ENCODE data around the gene FTCDNL1. TPM values are rescaled to one million over a fixed set of nuclear protein-coding genes. Genes with fewer than 3 reads are reported as not detected.

The FTCDNL1 gene
- total and polyA plus RNA-seq, 2 of the 13 experiments (the other 11 are each of a cell fraction or from before 2014, with no cell fraction given): 0.98 to 1.4 TPM

- TF ChIP-seq ZC3H4 (CRISPR knock-in tag; IDR thresholded peaks at IDR 0.05; ENCODE audit: borderline replicate concordance): peak; percentile 68; the same call in 1 of the 2 replicates
- no peak for TF ChIP-seq XBP1 (CRISPR knock-in tag; IDR thresholded peaks at IDR 0.05)
- TF ChIP-seq ESRRA (CRISPR knock-in tag; IDR thresholded peaks at IDR 0.05; ENCODE audit: low read depth): peak; percentile 87; the same call in 1 of the 2 replicates
- TF ChIP-seq ARNT2 (CRISPR knock-in tag; IDR thresholded peaks at IDR 0.05; ENCODE audit: low read depth): peak; percentile 93
- TF ChIP-seq AGO1 (IDR thresholded peaks at IDR 0.05; ENCODE audit: low read depth, low read length, poor library complexity, severe bottlenecking): no peak
- TF ChIP-seq GZF1 (CRISPR knock-in tag; IDR thresholded peaks at IDR 0.05): peak; percentile 69; the same call in 1 of the 2 replicates
- no peak; the same call in 1 of the 2 replicates for TF ChIP-seq TMF1 (CRISPR knock-in tag; IDR thresholded peaks at IDR 0.05; ENCODE audit: low read depth)
- TF ChIP-seq, protein P1, sequence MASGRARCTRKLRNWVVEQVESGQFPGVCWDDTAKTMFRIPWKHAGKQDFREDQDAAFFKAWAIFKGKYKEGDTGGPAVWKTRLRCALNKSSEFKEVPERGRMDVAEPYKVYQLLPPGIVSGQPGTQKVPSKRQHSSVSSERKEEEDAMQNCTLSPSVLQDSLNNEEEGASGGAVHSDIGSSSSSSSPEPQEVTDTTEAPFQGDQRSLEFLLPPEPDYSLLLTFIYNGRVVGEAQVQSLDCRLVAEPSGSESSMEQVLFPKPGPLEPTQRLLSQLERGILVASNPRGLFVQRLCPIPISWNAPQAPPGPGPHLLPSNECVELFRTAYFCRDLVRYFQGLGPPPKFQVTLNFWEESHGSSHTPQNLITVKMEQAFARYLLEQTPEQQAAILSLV (CRISPR knock-in tag; IDR thresholded peaks at IDR 0.05; ENCODE audit: borderline replicate concordance): peak; percentile 82; the same call in 1 of the 2 replicates
- TF ChIP-seq ZNF552 (CRISPR knock-in tag; IDR thresholded peaks at IDR 0.05; ENCODE audit: borderline replicate concordance): 0 out of 2 replicates have a peak, but pooled peaks have one; percentile 44
- TF ChIP-seq CBX5 (CRISPR knock-in tag; IDR thresholded peaks at IDR 0.05; ENCODE audit: borderline replicate concordance): peak; percentile 54; the same call in 1 of the 2 replicates
- peak; percentile 65 for TF ChIP-seq SRSF1 (optimal IDR thresholded peaks at IDR 0.05; ENCODE audit: low read depth, low read length)
- TF ChIP-seq ZNF547 (CRISPR knock-in tag; IDR thresholded peaks at IDR 0.05): peak; percentile 89; the same call in 1 of the 2 replicates
- TF ChIP-seq NBN (conservative IDR thresholded peaks at IDR 0.05): no peak
- peak; percentile 95 for TF ChIP-seq IRX3 (CRISPR knock-in tag; IDR thresholded peaks at IDR 0.05; ENCODE audit: borderline replicate concordance, low read depth)
- no peak; the same call in 1 of the 2 replicates for TF ChIP-seq GLI4 (CRISPR knock-in tag; IDR thresholded peaks at IDR 0.05; ENCODE audit: borderline replicate concordance)
- TF ChIP-seq POGK (CRISPR knock-in tag; conservative IDR thresholded peaks at IDR 0.05): peak; percentile 93
- TF ChIP-seq DZIP1 (CRISPR knock-in tag; IDR thresholded peaks at IDR 0.05): no peak
- TF ChIP-seq ZNF562 (CRISPR knock-in tag; IDR thresholded peaks at IDR 0.05; ENCODE audit: borderline replicate concordance): no peak
- TF ChIP-seq, protein P2, sequence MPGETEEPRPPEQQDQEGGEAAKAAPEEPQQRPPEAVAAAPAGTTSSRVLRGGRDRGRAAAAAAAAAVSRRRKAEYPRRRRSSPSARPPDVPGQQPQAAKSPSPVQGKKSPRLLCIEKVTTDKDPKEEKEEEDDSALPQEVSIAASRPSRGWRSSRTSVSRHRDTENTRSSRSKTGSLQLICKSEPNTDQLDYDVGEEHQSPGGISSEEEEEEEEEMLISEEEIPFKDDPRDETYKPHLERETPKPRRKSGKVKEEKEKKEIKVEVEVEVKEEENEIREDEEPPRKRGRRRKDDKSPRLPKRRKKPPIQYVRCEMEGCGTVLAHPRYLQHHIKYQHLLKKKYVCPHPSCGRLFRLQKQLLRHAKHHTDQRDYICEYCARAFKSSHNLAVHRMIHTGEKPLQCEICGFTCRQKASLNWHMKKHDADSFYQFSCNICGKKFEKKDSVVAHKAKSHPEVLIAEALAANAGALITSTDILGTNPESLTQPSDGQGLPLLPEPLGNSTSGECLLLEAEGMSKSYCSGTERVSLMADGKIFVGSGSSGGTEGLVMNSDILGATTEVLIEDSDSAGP (CRISPR knock-in tag; IDR thresholded peaks at IDR 0.05; ENCODE audit: borderline replicate concordance): peak; percentile 91
- TF ChIP-seq ZNF468 (CRISPR knock-in tag; IDR thresholded peaks at IDR 0.05): no peak
- peak; percentile 79 for TF ChIP-seq SPEN (CRISPR knock-in tag; IDR thresholded peaks at IDR 0.05; ENCODE audit: low read depth)
- TF ChIP-seq DNMT3B (CRISPR knock-in tag; conservative IDR thresholded peaks at IDR 0.05): no peak
Measured at GRCh38 chr2:199850718-199851500, at the start of gene FTCDNL1 (continued).
